Measurements from ENCODE around the gene DONSON. TPM values are rescaled to one million over a fixed set of nuclear protein-coding genes. Genes with fewer than 3 reads are reported as not detected.

Gene DONSON
- total and polyA plus RNA-seq, 2 of the 8 experiments (the other 6 are each of a cell fraction or from before 2014, with no cell fraction given): 21.9 to 32.5 TPM

DNA sequence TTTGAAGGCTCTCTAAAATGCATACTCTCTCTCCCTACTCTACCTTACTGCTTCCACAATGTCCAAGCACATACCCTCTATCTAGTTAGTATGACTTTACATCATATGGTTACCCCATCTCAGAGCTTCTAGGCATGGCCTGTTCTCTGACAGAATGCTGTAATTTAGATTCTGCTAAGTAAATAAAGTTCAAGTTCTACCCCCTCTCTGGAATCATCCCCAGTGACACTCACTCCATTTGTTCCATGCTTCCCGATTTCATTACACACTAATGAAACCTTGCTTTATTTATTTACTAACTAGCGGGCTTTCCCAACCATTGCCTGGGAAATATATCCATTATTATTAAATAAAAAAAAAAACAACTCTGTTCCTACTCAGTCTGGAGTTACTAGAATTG, 45.8 kb upstream of the DONSON start:
- H3K23ac ChIP-seq (ENCODE audit: insufficient read length): no peak overlapping the region
- H3K4me1 ChIP-seq (replicated peaks in 1 of 4; ENCODE audit: control insufficient read depth in 3 of 4, insufficient read depth in 4 of 4, low read length in 3 of 4): no peaks in the 10 kb centered on the region
- H2BK120ac ChIP-seq (replicated peaks; ENCODE audit: low read depth, low read length): no peak overlapping the region
- H3K4me3 ChIP-seq (ENCODE audit: extremely low read depth in 1 of 4, insufficient read depth in 2 of 4, low read depth in 3 of 4, low read length in 4 of 4): no peak overlapping the region
- no peak overlapping the region for H2BK20ac ChIP-seq (ENCODE audit: low read length)
- H4K91ac ChIP-seq (replicated peaks; ENCODE audit: insufficient read length, low read length): no peak overlapping the region
- no peaks in the 10 kb centered on the region for H3K23me2 ChIP-seq (ENCODE audit: low read depth, low read length)
- no peaks in the 10 kb centered on the region; a peak in 2 of 8 replicates for H3K36me3 ChIP-seq (ENCODE audit: control insufficient read depth in 2 of 4, insufficient read depth in 4 of 4, low read length in 3 of 4)
- no peaks in the 10 kb centered on the region for H3K27me3 ChIP-seq (replicated peaks in 1 of 4; ENCODE audit: control insufficient read depth in 3 of 4, extremely low read depth in 1 of 4, insufficient read depth in 3 of 4, low read length in 3 of 4)
- H3K14ac ChIP-seq (ENCODE audit: insufficient read length): no peak overlapping the region
- no peaks in the 10 kb centered on the region for H3K9me3 ChIP-seq (ENCODE audit: insufficient read depth in 2 of 2, low read depth in 1 of 2, low read length in 1 of 2)
- no peak overlapping the region for H2AK5ac ChIP-seq (ENCODE audit: low read depth, low read length)
- no peak for FAIRE-seq
- H3K27ac ChIP-seq (ENCODE audit: low read depth, low read length): no peak overlapping the region
- H3K56ac ChIP-seq (replicated peaks; ENCODE audit: insufficient read length, low read depth, low read length): no peak overlapping the region
- H2BK12ac ChIP-seq (ENCODE audit: low read depth, low read length): no peak overlapping the region
- peaks cover 0 to 3% of the 10 kb centered on the region in 2 experiments; a peak in 1 of 4 replicates for H3K79me2 ChIP-seq (ENCODE audit: control insufficient read depth in 1 of 2, insufficient read depth in 2 of 2, low read length in 2 of 2)
- H4K20me1 ChIP-seq (replicated peaks in 1 of 2; ENCODE audit: control insufficient read depth in 1 of 2, insufficient read depth in 2 of 2, low read length in 2 of 2): no peaks in the 10 kb centered on the region
- H2BK15ac ChIP-seq (ENCODE audit: low read length): no peak overlapping the region
- H2BK5ac ChIP-seq (ENCODE audit: low read depth, low read length): no peak overlapping the region
- no peak overlapping the region for H4K8ac ChIP-seq (ENCODE audit: extremely low read depth, insufficient read depth, low read length)
- no peak overlapping the region for H3K9ac ChIP-seq (replicated peaks in 1 of 4; ENCODE audit: extremely low read depth in 1 of 4, low read depth in 3 of 4, low read length in 3 of 4)
- 89% methylated on average over 2 of the region's 2 CpGs; no CpG with 5 or more reads in 1 of the 2 experiments for WGBS, 2 experiments (ENCODE audit: extremely low coverage in 1 of 2, insufficient coverage in 1 of 2, insufficient read length in 1 of 2, insufficient replicate concordance in 2 of 2, low coverage in 1 of 2, low lambda C conversion rate in 2 of 2, missing lambda C conversion rate in 1 of 2)
- H2AFZ ChIP-seq (ENCODE audit: low read length): no peak overlapping the region
- ChIA-PET POLR2A (ENCODE audit: partially characterized antibody) (interaction anchor here (0.6 kb wide), 1 partner anchor 1948 kb away, joined by 3 read pairs; no protein-coding TSS in a partner anchor), CTCF (ENCODE audit: partially characterized antibody) (no interaction called here)
- H3K79me1 ChIP-seq (ENCODE audit: low read depth, low read length): no peaks in the 10 kb centered on the region
- no peak overlapping the region for H3K4me2 ChIP-seq (ENCODE audit: insufficient read depth in 1 of 2, low read depth in 2 of 2, low read length in 2 of 2)
- DNase-seq (ENCODE audit: low read depth in 1 of 2, low spot score in 2 of 2): no peak
- H3K18ac ChIP-seq (ENCODE audit: extremely low read depth, low read length): no peak overlapping the region
- no peak overlapping the region for H3K4ac ChIP-seq (replicated peaks; ENCODE audit: insufficient read length, low read depth, low read length)
- no peak overlapping the region for H4K5ac ChIP-seq (ENCODE audit: insufficient read length, low read depth, low read length)
- TF ChIP-seq SIX5 (IDR thresholded peaks at IDR 0.05; ENCODE audit: low read depth, low read length) (no peak), FOSL1 (IDR thresholded peaks at IDR 0.05; ENCODE audit: insufficient read depth, low read depth, low read length) (no peak), RXRA (IDR thresholded peaks at IDR 0.05; ENCODE audit: insufficient read depth, low read depth, low read length) (no peak), ATF3 (IDR thresholded peaks at IDR 0.05; ENCODE audit: insufficient read depth, low read depth, low read length) (no peak), CREB1 (IDR thresholded peaks at IDR 0.05) (no peak), CTCF (IDR thresholded peaks at IDR 0.05; ENCODE audit: control extremely low read depth in 1 of 3, insufficient read depth in 1 of 3, low read depth in 1 of 3, low read length in 3 of 3) (no peak), JUND (IDR thresholded peaks at IDR 0.05; ENCODE audit: low read length) (no peak), TEAD4 (IDR thresholded peaks at IDR 0.05; ENCODE audit: low read depth, low read length) (no peak), POLR2AphosphoS5 (IDR thresholded peaks at IDR 0.05; ENCODE audit: low read depth, low read length) (no peak)
- TF ChIP-seq, protein P1, sequence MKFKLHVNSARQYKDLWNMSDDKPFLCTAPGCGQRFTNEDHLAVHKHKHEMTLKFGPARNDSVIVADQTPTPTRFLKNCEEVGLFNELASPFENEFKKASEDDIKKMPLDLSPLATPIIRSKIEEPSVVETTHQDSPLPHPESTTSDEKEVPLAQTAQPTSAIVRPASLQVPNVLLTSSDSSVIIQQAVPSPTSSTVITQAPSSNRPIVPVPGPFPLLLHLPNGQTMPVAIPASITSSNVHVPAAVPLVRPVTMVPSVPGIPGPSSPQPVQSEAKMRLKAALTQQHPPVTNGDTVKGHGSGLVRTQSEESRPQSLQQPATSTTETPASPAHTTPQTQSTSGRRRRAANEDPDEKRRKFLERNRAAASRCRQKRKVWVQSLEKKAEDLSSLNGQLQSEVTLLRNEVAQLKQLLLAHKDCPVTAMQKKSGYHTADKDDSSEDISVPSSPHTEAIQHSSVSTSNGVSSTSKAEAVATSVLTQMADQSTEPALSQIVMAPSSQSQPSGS (IDR thresholded peaks at IDR 0.05; ENCODE audit: low read length): no peak
